ENCODE measurements around the gene NUDT9.
"Not testable (repeated sequence)": the region's sequence is repeated elsewhere in the genome, so short reads cannot be mapped to it uniquely, and the experiment has no call there.

The NUDT9 gene

DNA sequence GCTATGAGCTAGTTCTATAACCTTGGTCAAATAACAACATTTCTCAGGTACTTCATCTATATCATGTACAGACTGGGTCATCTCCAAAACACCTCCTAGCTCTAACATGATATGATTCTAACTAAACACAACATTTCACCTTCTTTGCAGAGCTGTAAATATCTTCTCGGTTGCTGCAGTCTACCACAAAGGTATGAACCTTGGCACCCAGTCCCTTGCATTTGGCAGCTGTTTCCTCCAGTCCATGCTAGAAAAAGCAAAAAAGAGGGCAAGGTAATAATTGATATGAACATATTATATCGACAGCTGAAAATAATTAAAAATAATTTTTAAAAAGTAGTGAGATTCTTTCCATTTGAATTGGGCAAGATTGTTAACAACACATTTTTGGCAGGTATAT, 40.3 kb upstream of the NUDT9 start:
- no peaks in the 10 kb centered on the region for H3K9me2 ChIP-seq (replicated peaks; ENCODE audit: insufficient read depth, low read length)
- H2AFZ ChIP-seq (ENCODE audit: low read depth, low read length, severe bottlenecking): no peak overlapping the region
- H3K4me2 ChIP-seq (ENCODE audit: low read depth, low read length, poor library complexity, severe bottlenecking): no peak overlapping the region
- no peak overlapping the region for H3K4me3 ChIP-seq (ENCODE audit: insufficient read depth, low read length, poor library complexity, severe bottlenecking)
- no peaks in the 10 kb centered on the region for H3K9me3 ChIP-seq (ENCODE audit: insufficient read depth, low read length)
- H3K79me2 ChIP-seq (ENCODE audit: insufficient read depth, low read length): 0 out of 2 replicates have a peak, but pooled peaks cover 4% of the 10 kb centered on the region
- no peaks in the 10 kb centered on the region; the same call in 1 of the 2 replicates for H3F3A ChIP-seq (ENCODE audit: insufficient read depth)
- no peaks in the 10 kb centered on the region for H4K20me1 ChIP-seq (ENCODE audit: low read depth, low read length)
- no peaks in the 10 kb centered on the region for H3K27me3 ChIP-seq (ENCODE audit: low read length)
- H3K36me3 ChIP-seq (ENCODE audit: low read length): no peaks in the 10 kb centered on the region
- no peak overlapping the region for H3K27ac ChIP-seq (ENCODE audit: low read depth, low read length)
- no peak overlapping the region for H3K9ac ChIP-seq (ENCODE audit: low read length)
- no peak for TF ChIP-seq EZH2phosphoT487 (conservative IDR thresholded peaks at IDR 0.05; ENCODE audit: low read length)
- TF ChIP-seq CTCF (IDR thresholded peaks at IDR 0.05; ENCODE audit: insufficient read depth, low read length, poor library complexity, severe bottlenecking): no peak

DNA sequence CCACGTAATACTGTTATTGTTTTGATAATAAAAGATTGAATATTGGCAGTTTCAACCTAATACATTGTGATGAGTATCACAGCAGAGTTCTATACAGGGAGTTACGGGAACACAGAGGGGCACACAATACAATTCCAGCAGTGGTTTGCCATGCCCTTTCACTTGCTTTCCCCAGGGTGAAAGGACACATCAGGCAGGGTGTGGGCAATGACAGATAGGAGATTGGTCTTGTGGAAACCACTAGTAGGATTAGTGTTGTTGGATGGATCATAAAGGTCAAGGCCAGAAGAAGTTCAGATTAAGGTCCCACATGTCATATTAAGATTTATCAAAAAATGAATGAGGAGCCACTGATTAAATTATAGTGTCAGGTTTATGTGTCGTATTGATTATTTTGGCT, 39.4 kb upstream of the NUDT9 start:
- Histone ChIP-seq H3K9me3 (ENCODE audit: insufficient read depth, low read length) (no peaks in the 10 kb centered on the region), H3K79me2 (ENCODE audit: insufficient read depth, low read length) (0 out of 2 replicates have a peak, but pooled peaks cover 4% of the 10 kb centered on the region), H2AFZ (ENCODE audit: low read depth, low read length, severe bottlenecking) (no peak overlapping the region), H3F3A (ENCODE audit: insufficient read depth) (no peaks in the 10 kb centered on the region; the same call in 1 of the 2 replicates), H3K4me2 (ENCODE audit: low read depth, low read length, poor library complexity, severe bottlenecking) (no peak overlapping the region), H4K20me1 (ENCODE audit: low read depth, low read length) (no peaks in the 10 kb centered on the region), H3K4me3 (ENCODE audit: insufficient read depth, low read length, poor library complexity, severe bottlenecking) (no peak overlapping the region), H3K36me3 (ENCODE audit: low read length) (no peaks in the 10 kb centered on the region), H3K9me2 (replicated peaks; ENCODE audit: insufficient read depth, low read length) (no peaks in the 10 kb centered on the region), H3K9ac (ENCODE audit: low read length) (no peak overlapping the region), H3K27ac (ENCODE audit: low read depth, low read length) (no peak overlapping the region), H3K27me3 (ENCODE audit: low read length) (no peaks in the 10 kb centered on the region)
- no peak for TF ChIP-seq EZH2phosphoT487 (conservative IDR thresholded peaks at IDR 0.05; ENCODE audit: low read length)
- TF ChIP-seq CTCF (IDR thresholded peaks at IDR 0.05; ENCODE audit: insufficient read depth, low read length, poor library complexity, severe bottlenecking): no peak

GRCh38 chr4:87384466-87385132, 37.8 kb upstream of the NUDT9 start:
- not testable (repeated sequence) for H3K4me2 ChIP-seq (ENCODE audit: low read depth, low read length, poor library complexity, severe bottlenecking); H3K9me3 ChIP-seq (ENCODE audit: insufficient read depth, low read length); H3K79me2 ChIP-seq (ENCODE audit: insufficient read depth, low read length); H2AFZ ChIP-seq (ENCODE audit: low read depth, low read length, severe bottlenecking); H3F3A ChIP-seq (ENCODE audit: insufficient read depth); H3K9ac ChIP-seq (ENCODE audit: low read length); H3K27me3 ChIP-seq (ENCODE audit: low read length); H3K9me2 ChIP-seq (replicated peaks; ENCODE audit: insufficient read depth, low read length); H3K4me3 ChIP-seq (ENCODE audit: insufficient read depth, low read length, poor library complexity, severe bottlenecking); H3K36me3 ChIP-seq (ENCODE audit: low read length); H4K20me1 ChIP-seq (ENCODE audit: low read depth, low read length); H3K27ac ChIP-seq (ENCODE audit: low read depth, low read length)

DNA sequence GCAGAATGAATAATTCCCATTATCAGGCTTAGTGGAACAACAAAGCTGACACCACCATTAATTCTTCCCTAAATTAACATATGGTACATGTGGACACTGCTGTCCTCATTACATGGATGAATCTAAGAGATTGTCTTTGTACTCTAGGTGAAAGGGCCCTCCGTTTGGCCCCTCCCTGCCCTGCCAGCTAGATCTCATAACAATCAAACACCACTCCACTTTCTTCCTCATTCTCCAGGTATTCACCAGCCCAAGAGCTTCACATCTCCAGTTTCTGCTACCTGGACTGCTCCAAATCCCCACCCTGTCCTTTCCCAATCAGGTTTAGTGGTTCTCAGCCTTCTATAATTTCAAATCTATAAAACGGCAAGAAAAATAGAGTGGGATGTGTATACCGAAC, 35.1 kb upstream of the NUDT9 start:
- Histone ChIP-seq H3K9me3 (ENCODE audit: insufficient read depth, low read length) (no peaks in the 10 kb centered on the region), H4K20me1 (ENCODE audit: low read depth, low read length) (no peaks in the 10 kb centered on the region), H2AFZ (ENCODE audit: low read depth, low read length, severe bottlenecking) (no peak overlapping the region), H3K27ac (ENCODE audit: low read depth, low read length) (no peak overlapping the region), H3K79me2 (ENCODE audit: insufficient read depth, low read length) (0 out of 2 replicates have a peak, but pooled peaks cover 8% of the 10 kb centered on the region), H3K4me2 (ENCODE audit: low read depth, low read length, poor library complexity, severe bottlenecking) (no peak overlapping the region), H3K9ac (ENCODE audit: low read length) (no peak overlapping the region), H3K27me3 (ENCODE audit: low read length) (no peaks in the 10 kb centered on the region), H3K36me3 (ENCODE audit: low read length) (no peaks in the 10 kb centered on the region), H3F3A (ENCODE audit: insufficient read depth) (no peaks in the 10 kb centered on the region; the same call in 1 of the 2 replicates), H3K4me3 (ENCODE audit: insufficient read depth, low read length, poor library complexity, severe bottlenecking) (no peak overlapping the region), H3K9me2 (replicated peaks; ENCODE audit: insufficient read depth, low read length) (no peaks in the 10 kb centered on the region)
- TF ChIP-seq EZH2phosphoT487 (conservative IDR thresholded peaks at IDR 0.05; ENCODE audit: low read length): no peak
